Suprapubic skin (tissue), 4 donors: ENCODE measurements around the gene HHLA2.

Experiments
- CTCF ChIP-seq, 2 donors: fragments of 200-600 bp in 1 of 2; fragments of 450-650 bp in 1 of 2; sonication (generic) in 1 of 2; IDR thresholded peaks; one replicate each; pipeline ENCODE4 v1.5.1; 2016 to 2019; ENCODE audit warnings: antibody characterized with exemption in 2 of 2, mild to moderate bottlenecking in 1 of 2, moderate library complexity in 1 of 2
- POLR2A ChIP-seq, 2 donors: fragments of 450-650 bp; IDR thresholded peaks; one replicate each; pipeline ENCODE4 v1.6.1; 2017; ENCODE audit warnings: antibody characterized with exemption in 2 of 2, mild to moderate bottlenecking in 2 of 2, moderate library complexity in 2 of 2
- POLR2AphosphoS5 ChIP-seq, 3 donors: sonication (generic); formaldehyde crosslinking; IDR thresholded peaks; one replicate each; pipeline ENCODE4 v1.6.1; 2017; ENCODE audit warnings: antibody characterized with exemption in 3 of 3

GRCh38 chr3:108312656-108313055, 16.3 kb downstream of the HHLA2 start:
- TF ChIP-seq CTCF (IDR thresholded peaks at IDR 0.05) (no peak), POLR2A (IDR thresholded peaks at IDR 0.05) (no peak), POLR2AphosphoS5 (IDR thresholded peaks at IDR 0.05) (no peak)
